ENCODE data around the gene PRKG2. TPM values are rescaled to one million over a fixed set of nuclear protein-coding genes. Genes with fewer than 3 reads are reported as not detected.
"Not testable (repeated sequence)": the region's sequence is repeated elsewhere in the genome, so short reads cannot be mapped to it uniquely, and the experiment has no call there.

The PRKG2 gene
- total RNA-seq, 6 donors from 2014 or later = 2.1 to 8.9 (median 6.2) TPM

DNA sequence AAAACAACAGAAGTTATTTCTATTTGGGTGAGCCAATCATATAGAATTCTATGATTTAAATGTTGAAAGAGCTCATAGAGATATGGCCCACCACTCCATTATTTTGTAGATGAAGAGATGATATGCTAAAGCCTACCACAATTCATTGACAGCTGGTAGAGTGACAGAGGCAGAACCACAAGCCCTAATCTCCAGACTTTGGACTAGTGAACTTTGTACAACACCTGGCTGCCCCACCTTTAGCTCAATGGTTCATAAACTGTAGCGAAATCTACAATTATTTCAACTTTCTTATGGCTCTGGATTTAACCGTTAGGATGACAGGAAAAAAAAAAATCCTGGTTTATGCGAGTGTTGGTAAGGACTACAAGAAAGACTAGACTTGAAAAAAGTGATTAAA, 50.9 kb downstream of the PRKG2 start:
- ATAC-seq (ENCODE audit: low FRiP score in 2 of 2) (no peak), DNase-seq (no peak)
- WGBS, 2 donors = 86 to 90% methylated on average over 3 of the region's 3 CpGs
- Histone ChIP-seq H3K27me3 (no peaks in the 10 kb centered on the region), H3K4me3 (no peak overlapping the region), H3K36me3 (no peaks in the 10 kb centered on the region), H3K4me1 (no peaks in the 10 kb centered on the region), H3K27ac (no peak overlapping the region), H3K9me3 (no peaks in the 10 kb centered on the region)
- TF ChIP-seq, protein P1, sequence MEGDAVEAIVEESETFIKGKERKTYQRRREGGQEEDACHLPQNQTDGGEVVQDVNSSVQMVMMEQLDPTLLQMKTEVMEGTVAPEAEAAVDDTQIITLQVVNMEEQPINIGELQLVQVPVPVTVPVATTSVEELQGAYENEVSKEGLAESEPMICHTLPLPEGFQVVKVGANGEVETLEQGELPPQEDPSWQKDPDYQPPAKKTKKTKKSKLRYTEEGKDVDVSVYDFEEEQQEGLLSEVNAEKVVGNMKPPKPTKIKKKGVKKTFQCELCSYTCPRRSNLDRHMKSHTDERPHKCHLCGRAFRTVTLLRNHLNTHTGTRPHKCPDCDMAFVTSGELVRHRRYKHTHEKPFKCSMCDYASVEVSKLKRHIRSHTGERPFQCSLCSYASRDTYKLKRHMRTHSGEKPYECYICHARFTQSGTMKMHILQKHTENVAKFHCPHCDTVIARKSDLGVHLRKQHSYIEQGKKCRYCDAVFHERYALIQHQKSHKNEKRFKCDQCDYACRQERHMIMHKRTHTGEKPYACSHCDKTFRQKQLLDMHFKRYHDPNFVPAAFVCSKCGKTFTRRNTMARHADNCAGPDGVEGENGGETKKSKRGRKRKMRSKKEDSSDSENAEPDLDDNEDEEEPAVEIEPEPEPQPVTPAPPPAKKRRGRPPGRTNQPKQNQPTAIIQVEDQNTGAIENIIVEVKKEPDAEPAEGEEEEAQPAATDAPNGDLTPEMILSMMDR (IDR thresholded peaks at IDR 0.05) = no peak
- TF ChIP-seq EP300 (IDR thresholded peaks at IDR 0.05) = no peak
- TF ChIP-seq POLR2A (IDR thresholded peaks at IDR 0.05) = no peak
- TF ChIP-seq POLR2AphosphoS5 (IDR thresholded peaks at IDR 0.05) = no peak

DNA sequence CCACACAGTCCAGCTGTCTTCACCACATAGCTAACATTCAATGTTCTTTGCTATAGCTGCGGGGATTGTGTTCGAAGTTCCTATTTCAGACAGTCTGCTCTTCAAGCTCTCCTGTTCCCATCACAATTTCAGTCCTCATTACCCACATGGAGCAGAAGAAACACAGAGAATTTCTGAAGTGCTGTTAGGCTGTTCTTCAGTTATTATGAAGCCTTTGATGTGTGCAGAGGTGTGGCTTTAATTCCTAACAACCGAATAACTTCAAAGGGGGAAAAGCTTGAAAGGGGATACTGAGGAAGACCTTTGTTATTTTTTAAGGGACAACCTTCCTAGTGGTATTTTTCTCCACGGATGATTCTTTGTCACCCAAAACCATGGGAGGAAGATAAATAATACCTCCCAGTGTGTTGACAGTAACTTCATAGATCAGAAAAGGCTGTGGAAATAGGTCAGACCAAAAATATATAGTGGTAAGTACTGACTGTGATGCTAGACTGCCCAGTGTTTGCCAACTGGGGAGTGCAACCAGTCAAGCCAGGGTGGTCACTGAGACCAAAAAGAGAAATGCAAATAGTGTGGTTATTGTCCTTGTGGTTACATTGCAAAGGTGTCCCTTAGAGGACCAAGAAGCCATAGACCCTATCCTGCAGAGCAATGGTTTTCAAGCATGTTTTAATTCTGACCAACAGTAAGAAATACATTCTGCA, 52.1 kb downstream of the PRKG2 start:
- Histone ChIP-seq H3K4me3 (no peak overlapping the region), H3K9me3 (no peaks in the 10 kb centered on the region), H3K27ac (no peak overlapping the region), H3K36me3 (no peaks in the 10 kb centered on the region), H3K27me3 (no peaks in the 10 kb centered on the region), H3K4me1 (no peaks in the 10 kb centered on the region)
- no peak for TF ChIP-seq EP300 (IDR thresholded peaks at IDR 0.05)
- TF ChIP-seq, protein P1 (IDR thresholded peaks at IDR 0.05) = no peak
- TF ChIP-seq POLR2AphosphoS5 (IDR thresholded peaks at IDR 0.05) = no peak
- no peak for DNase-seq
- ATAC-seq (ENCODE audit: low FRiP score in 2 of 2) = no peak
- 60 to 68% methylated on average over 4 of the region's 4 CpGs for whole genome bisulfite sequencing, 2 donors

DNA sequence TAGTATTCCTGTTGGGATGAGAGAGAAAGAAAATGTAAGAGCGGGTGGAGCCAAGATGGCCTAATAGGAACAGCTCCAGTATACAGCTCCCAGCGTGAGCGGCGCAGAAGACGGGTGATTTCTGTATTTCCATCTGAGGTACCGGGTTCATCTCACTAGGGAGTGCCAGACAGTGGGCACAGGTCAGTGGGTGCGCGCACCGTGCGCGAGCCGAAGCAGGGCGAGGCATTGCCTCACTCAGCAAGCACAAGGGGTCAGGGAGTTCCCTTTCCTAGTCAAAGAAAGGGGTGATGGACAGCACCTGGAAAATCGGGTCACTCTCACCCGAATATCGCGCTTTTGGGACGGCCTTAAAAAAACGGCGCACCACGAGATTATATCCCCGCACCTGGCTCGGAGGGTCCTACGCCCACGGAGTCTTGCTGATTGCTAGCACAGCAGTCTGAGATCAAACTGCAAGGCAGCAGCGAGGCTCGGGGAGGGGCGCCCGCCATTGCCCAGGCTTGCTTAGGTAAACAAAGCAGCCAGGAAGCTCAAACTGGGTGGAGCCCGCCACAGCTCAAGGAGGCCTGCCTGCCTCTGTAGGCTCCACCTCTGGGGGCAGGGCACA, 61.2 kb downstream of the PRKG2 start:
- H3K27me3 ChIP-seq; ATAC-seq (ENCODE audit: low FRiP score in 2 of 2); H3K36me3 ChIP-seq; H3K9me3 ChIP-seq; H3K27ac ChIP-seq; H3K4me1 ChIP-seq: not testable (repeated sequence)
- peak overlapping the region in 3 of 4 donors; percentile 30 to 34 (median 33) for H3K4me3 ChIP-seq
- 56 to 94% methylated on average over 18 to 27 of the region's 30 CpGs for WGBS, 2 donors
- peak in 1 of 2 donors; percentile 55 for DNase-seq

DNA sequence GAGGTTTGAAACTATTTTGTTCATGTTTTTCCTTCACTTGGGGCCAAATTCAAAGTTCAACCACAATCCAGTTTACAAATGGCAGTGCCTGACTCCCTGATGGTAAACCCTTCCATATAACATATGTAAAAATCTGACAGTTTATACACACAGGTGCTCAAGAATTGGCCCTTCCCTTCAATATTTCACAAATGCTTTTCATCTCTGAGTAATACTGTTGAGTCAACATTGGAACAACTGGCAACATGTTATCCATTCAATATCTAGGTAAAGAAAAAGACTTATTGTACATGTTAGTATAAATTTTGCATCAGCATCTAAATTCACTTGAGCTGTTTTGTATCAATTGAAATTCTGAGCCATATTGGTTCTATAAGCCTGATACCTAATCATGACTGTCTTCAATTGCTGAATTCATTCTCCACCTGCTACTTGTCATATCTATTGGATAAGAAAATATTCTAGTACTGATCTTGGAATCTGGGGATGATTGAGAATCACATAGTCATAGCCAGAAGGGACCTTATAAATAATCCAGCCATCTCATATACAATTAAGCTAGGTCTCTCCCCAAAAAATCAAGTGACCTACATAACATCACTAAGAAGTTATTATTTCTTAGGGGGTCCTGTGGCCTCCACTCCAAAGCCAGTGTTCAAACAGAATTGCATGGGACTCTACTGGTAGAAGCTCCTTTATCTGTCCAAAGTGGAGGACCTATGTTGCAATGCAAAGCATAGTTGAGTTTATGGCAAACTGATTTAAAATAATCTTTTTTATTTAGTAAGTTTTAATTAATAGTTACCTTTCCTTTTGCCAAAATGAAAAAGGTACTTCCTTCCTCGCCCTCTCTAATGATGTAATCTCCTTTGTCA, 61.9 kb downstream of the PRKG2 start:
- no peaks in the 10 kb centered on the region for H3K9me3 ChIP-seq
- TF ChIP-seq, protein P1 (IDR thresholded peaks at IDR 0.05) = no peak
- TF ChIP-seq POLR2A (IDR thresholded peaks at IDR 0.05) (no peak), POLR2AphosphoS5 (IDR thresholded peaks at IDR 0.05) (no peak), EP300 (IDR thresholded peaks at IDR 0.05) (no peak)
- H3K27me3 ChIP-seq = no peaks in the 10 kb centered on the region
- DNase-seq = no peak
- ATAC-seq (ENCODE audit: low FRiP score in 2 of 2) = no peak
- H3K27ac ChIP-seq = no peak overlapping the region
- 75 to 88% methylated on average over 1 of the region's 1 CpG for WGBS, 2 donors
- H3K4me3 ChIP-seq = peak overlapping the region in 2 of 4 donors; percentile 33 to 34
- no peaks in the 10 kb centered on the region for H3K36me3 ChIP-seq
- no peaks in the 10 kb centered on the region for H3K4me1 ChIP-seq

DNA sequence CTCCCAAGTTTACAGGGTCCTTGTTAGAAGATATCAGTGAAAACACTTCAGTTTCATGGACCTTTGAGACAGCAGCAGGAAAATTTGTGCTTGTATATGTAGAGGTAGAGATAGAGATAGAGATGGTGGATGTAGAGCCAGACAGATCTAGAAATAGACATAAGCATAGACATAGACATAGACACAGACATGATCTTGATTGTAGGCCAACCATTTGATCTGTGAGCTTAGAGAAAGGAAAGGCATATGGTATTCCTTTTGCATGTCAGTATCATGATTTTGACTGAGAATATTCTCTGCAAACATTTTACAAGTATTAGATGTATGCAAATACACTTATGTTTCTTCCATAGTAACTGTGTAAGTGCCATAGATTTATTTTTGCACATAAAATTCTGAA, 65.0 kb downstream of the PRKG2 start:
- DNase-seq = no peak
- no peaks in the 10 kb centered on the region for H3K9me3 ChIP-seq
- TF ChIP-seq, protein P1 (IDR thresholded peaks at IDR 0.05) = no peak
- TF ChIP-seq POLR2A (IDR thresholded peaks at IDR 0.05) (no peak), POLR2AphosphoS5 (IDR thresholded peaks at IDR 0.05) (no peak), EP300 (IDR thresholded peaks at IDR 0.05) (no peak)
- H3K36me3 ChIP-seq = no peaks in the 10 kb centered on the region
- ATAC-seq (ENCODE audit: low FRiP score in 2 of 2) = no peak
- no peak overlapping the region for H3K4me3 ChIP-seq
- H3K27me3 ChIP-seq = no peaks in the 10 kb centered on the region
- H3K4me1 ChIP-seq = no peaks in the 10 kb centered on the region
- H3K27ac ChIP-seq = no peak overlapping the region
